Head of caudate nucleus (tissue), 42 donors: ENCODE measurements around the gene PGAP2.
A peak's percentile ranks its signal among the peaks of the same experiment; 100 is the strongest.
"Not testable (repeated sequence)": the region's sequence is repeated elsewhere in the genome, so short reads cannot be mapped to it uniquely, and the experiment has no call there.

ENCODE experiments used
- DNase-seq, 42 donors: peaks; one replicate each; pipeline versions ENCODE4 v3.0.0 to v3.0.0-alpha.2; 2020 to 2021; ENCODE audit warnings: mixed read lengths in 7 of 42
- intact Hi-C: fragments of 100-400 bp; cut with DNase I; formaldehyde crosslinking; loops from one replicate; pipeline ENCODE4 v1.15.0; 2022

PGAP2 gene

GRCh38 chr11:3799873-3800272, 8.5 kb upstream of the PGAP2 start:
- intact Hi-C loops: loop anchor here (5.0 kb wide), 1 partner anchor 42 kb away; the partner anchor contains the start of gene RHOG
- no peak for DNase-seq

GRCh38 chr11:3802011-3802790, 6.2 kb upstream of the PGAP2 start:
- intact Hi-C loops: no loop called here
- DNase-seq: no peak

- DNase-seq: peak in 2 of 42 donors; percentile 2 to 28
- intact Hi-C loops: no loop called here
These were observed 4.4 kb upstream of the PGAP2 start for GRCh38 chr11:3803726-3804495.

GRCh38 chr11:3808861-3809623, 682 bp downstream of the PGAP2 start:
- intact Hi-C loops: no loop called here
- no peak for DNase-seq

GRCh38 chr11:3809624-3809928, 1.2 kb downstream of the PGAP2 start:
- DNase-seq: no peak
- intact Hi-C loops: no loop called here

GRCh38 chr11:3810446-3810845, 2.1 kb downstream of the PGAP2 start:
- intact Hi-C loops: no loop called here
- DNase-seq: no peak

- DNase-seq: peak in 10 of 42 donors; percentile 9 to 65 (median 43)
- intact Hi-C loops: no loop called here
These were observed 2.6 kb downstream of the PGAP2 start for GRCh38 chr11:3810951-3811350.

- intact Hi-C loops, DNase-seq: not testable (repeated sequence)
These were observed 6.5 kb downstream of the PGAP2 start for GRCh38 chr11:3814832-3815231.

- intact Hi-C loops: no loop called here
- no peak for DNase-seq
These were observed 7.5 kb downstream of the PGAP2 start for GRCh38 chr11:3815845-3816244.

- DNase-seq: no peak
- intact Hi-C loops: no loop called here
These were observed 8.3 kb downstream of the PGAP2 start for GRCh38 chr11:3816673-3817072.

- intact Hi-C loops: no loop called here
- no peak for DNase-seq
These were observed 8.9 kb downstream of the PGAP2 start for GRCh38 chr11:3817181-3817800.

- DNase-seq: no peak
- intact Hi-C loops: no loop called here
These were observed 12.6 kb downstream of the PGAP2 start for GRCh38 chr11:3820971-3821370.

GRCh38 chr11:3822312-3822711, 14.0 kb downstream of the PGAP2 start:
- intact Hi-C loops: no loop called here
- DNase-seq: no peak

- intact Hi-C loops: no loop called here
- DNase-seq: peak in 1 of 42 donors; percentile 60
These were observed 14.9 kb downstream of the PGAP2 start for GRCh38 chr11:3823303-3823702.

- intact Hi-C loops: no loop called here
- no peak for DNase-seq
These were observed 15.6 kb downstream of the PGAP2 start for GRCh38 chr11:3823762-3824506.

- DNase-seq: peak in 41 of 42 donors; percentile 36 to 89 (median 73)
- intact Hi-C loops: no loop called here
These were observed 16.5 kb downstream of the PGAP2 start for GRCh38 chr11:3824714-3825472.

- intact Hi-C loops: loop anchor here (2.0 kb wide), 1 partner anchor 15 kb away; the partner anchor contains the start of gene RHOG
These were observed 17.3 kb downstream of the PGAP2 start for GRCh38 chr11:3825473-3826154.

More at GRCh38 chr11:3825473-3826154, 17.3 kb downstream of the PGAP2 start:
- DNase-seq: peak in 1 of 42 donors; percentile 10
